Measurements from ENCODE around the gene DRD3.

The DRD3 gene

DNA sequence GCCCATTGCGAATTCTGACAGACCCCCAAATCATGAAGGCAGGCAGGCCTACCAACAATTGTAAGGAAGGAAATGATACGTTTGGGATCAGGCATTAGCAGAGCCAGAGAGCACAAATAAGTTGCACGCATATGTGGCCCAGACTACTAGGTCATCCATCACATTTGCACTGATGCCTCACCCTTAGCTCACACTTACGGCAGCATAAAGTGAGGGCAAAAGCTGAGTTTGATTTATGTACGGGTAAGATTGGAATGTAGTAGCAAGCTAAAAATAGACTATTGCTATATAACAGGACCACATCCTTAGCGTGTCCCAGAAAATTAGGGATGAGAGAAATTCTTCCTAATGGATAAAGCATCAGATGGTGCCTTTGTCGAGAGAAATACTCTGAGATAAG is 63.7 kb downstream of the DRD3 start:
- no peak for DNase-seq

DNA sequence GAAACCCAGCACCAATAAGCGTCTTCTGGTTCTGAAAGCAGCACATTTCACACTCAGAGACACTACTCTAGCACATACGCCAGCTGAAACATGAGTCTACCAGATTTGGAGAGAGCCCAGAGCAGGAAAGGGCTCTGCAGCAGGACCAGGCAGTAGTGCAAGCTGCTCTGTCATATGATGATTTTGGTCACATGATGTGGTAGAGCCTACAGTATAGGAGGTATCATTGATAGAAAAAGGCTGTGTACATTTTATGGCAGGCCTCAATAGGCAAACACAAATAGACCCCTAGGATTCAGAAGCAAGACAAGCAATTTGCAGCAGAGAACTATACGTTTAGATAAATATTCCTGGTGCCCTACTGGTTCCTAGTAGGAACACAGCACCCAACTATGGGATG is 64.1 kb downstream of the DRD3 start:
- DNase-seq: no peak

DNA sequence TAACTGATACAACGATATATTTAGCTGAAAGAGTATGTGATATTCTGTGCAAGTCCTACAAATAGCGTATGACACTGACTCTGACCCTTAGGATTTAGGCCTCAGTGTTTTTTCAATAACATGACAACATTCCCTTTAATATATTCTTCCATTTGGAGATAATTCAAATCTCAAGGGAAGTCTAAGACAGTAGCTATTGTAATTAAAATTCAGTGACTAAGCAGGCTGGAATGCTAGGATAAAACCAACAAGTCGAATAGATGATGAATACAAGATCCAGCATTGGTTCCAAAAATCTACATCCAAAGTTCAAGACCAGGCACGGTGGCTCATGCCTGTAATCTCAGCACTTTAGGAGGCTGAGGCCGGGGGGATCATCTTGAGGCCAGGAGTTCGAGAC is 66.2 kb downstream of the DRD3 start:
- DNase-seq: no peak

DNA sequence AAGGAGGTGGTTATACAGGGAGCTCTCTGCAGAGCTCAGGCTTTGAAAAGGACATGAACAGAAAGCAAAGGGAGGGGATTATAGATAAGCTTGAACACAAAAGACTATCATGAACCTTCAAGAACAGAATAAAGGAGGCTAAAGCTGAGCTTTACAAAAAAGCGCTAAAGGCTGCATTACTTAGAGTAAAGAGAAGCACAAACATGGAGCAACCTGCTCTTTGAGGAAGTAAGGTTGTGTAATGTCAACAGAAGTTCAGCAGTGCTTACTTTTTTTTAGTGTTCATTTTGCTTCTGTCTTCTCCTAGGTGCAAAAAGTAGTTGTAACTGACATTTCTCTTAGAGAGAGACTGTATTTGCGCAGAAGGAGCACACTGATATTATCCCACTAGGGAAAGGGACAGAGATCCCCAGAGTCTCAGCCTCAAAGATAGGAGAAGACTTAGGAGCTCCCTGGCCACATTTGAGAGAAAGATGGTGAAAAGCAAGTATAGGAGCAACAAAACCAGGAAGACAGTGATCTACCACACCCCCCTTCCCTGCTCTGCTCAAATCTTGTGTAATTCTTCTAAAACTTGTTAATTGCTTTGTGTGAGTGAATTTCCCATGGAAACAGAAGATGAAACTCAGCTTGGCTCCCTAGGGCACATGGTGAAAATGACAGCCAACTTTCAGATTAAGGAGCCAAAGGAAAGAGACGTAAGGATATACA is 67.6 kb downstream of the DRD3 start:
- DNase-seq: no peak

DNA sequence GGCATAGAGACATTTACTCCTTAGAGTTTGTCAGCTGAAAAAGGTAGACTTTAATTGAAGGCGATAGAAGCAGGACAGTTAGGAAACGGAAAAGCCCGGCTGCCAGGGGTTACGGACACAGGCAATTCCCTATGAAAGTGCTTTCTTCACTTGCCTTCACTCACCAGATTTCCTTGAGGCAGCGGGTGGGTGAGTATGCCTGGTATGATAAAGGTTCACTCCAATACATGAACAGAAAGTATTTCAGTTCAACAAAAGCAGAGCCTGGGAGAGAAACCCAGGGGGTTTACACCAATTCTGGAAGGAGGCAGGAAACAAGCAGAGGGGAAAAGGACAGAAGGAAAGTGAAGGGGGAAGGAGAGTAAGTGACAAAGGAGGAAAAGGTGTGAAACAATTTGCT is 68.4 kb downstream of the DRD3 start:
- no peak for DNase-seq

DNA sequence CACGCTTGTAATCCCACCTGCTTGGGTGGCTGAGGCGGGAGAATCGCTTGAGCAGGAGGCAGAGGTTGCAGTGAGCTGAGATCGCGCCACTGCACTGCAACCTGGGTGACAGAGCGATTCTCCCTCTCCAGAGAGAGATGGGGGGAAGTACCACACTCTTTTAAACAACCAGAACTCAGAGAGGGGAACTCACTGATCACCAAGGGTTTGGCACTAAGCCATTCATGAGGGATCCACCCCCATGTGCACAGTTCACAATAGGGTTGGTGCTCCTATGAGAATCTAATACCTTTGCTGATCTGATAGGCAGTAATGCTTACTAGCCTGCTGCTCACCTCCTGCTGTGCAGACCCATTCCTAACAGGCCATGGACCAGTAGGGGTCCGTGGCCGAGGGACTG is 70.7 kb downstream of the DRD3 start:
- no peak for DNase-seq

DNA sequence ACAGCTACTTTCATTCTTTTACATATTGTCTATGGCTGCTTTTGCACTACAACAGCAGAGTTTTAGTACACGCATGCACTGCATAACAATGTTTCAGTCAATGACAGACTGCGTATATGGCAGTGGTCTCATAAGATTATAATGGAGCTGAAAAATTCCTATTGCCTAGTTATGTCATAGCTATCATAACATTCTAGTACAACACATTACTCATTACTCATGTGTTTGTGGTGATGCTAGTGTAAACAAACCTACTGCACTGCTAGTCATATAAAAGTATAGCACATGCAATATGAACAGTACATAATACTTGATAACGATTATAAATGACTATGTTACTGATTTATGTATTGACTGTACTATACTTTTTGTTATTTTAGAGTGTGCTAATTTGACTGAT is 74.4 kb downstream of the DRD3 start:
- DNase-seq: no peak

DNA sequence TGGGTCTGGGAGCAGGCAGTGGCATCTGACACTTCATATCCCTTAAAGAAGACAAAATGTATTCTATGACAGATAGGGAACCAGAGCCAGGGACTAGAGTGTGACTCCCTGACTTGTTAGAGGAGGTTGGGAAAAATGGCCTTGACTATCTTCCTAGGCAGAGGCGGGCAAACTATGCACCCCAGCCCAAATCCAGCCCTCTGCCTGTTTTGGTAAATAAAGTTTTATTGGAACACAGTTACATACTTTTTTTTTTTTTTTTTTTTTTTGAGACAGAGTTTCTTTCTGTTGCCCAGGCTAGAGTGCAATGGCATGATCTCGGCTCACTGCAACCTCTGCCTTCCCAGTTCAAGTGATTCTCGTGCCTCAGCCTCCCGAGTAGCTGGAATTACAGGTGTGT is 75.0 kb downstream of the DRD3 start:
- DNase-seq: no peak

DNA sequence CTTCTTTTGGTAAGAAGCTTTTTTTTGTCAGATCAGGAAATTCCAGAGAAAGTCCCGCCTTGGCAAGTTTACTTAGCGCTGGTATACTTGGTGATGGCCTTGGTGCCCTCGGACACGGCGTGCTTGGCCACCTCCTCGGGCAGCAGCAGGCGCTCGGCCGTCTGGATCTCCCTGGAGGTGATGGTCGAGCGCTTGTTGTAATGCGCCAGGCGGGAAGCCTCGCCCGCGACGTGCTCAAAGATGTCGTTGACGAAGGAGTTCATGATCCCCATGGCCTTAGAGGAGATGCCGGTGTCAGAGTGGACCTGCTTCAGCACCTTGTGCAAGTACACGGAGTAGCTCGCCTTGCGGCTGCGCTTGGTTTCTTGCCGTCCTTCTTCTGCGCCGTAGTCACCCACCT is 75.7 kb downstream of the DRD3 start:
- no peak for DNase-seq

DNA sequence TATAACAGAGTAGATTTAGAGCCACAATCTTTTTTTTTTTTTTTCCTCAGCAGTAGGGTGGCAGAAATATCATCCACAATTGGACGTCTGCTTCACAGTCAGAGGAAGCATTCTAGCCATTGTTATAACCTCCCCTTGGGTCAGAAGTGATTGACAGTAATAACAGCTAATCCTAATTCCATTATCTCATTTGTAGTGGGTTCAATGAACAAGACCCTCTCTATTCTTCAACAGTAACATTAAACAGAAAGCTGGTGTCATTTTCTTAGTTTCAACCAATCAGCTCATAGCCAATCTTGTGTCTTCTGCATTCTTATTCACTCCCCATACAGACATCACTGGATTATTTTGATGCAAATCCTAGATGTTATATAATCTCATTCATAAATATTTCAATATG is 77.8 kb downstream of the DRD3 start:
- DNase-seq: no peak

DNA sequence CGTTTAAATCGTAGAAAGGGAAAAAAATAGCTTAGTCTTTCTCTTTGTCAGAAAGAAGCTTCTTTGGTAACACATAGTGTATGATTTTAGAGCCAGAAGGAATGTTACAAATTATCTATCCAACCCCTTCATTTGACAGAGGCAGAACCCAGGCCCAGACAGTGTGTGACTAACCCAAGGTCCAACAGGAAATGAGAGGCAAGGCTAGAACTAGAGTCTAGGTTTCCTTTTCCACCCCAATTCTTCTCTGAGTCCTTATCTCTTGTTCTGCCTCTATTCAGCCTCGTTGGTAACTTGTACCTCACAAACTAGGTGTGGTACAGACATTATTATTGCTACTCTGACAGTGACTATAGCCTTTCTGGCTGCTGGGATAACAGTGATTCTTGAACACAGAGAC is 83.1 kb downstream of the DRD3 start:
- DNase-seq: no peak

DNA sequence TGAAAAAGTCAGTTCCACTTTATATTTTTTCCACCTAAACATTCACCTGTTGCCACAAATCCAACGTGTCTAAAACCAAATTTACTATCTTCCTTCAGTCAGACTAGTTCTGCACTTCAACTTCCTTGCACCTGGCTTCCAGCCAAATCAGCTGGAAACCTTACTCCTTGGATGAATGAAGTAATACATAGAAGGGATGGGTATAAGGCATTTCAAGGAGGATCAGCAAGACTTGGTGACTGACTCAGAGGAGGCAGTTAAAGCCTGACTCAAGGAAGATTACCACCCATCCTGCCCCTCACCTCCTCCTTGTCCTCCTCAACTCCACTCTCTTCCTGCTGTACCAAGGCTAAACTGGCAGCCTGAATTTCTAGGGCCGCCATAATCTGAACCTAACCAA is 85.3 kb downstream of the DRD3 start:
- no peak for DNase-seq

DNA sequence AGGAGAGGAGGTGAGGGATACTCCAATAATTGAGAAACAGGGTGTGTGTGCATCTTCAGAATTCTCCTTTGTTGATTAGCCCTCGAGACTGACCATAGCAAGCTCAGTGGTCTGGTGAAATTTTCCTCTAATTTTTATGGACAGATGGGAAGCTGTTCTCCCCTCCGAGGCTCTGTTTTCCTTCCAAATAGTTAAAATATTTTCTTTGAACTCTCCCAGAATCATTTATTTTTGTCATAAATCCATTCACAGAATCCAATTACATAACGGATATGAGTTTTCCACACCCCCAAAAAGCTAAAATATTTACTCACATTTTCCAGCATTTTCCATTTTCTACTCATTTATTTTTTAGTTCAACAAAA is 85.9 kb downstream of the DRD3 start:
- no peak for DNase-seq

DNA sequence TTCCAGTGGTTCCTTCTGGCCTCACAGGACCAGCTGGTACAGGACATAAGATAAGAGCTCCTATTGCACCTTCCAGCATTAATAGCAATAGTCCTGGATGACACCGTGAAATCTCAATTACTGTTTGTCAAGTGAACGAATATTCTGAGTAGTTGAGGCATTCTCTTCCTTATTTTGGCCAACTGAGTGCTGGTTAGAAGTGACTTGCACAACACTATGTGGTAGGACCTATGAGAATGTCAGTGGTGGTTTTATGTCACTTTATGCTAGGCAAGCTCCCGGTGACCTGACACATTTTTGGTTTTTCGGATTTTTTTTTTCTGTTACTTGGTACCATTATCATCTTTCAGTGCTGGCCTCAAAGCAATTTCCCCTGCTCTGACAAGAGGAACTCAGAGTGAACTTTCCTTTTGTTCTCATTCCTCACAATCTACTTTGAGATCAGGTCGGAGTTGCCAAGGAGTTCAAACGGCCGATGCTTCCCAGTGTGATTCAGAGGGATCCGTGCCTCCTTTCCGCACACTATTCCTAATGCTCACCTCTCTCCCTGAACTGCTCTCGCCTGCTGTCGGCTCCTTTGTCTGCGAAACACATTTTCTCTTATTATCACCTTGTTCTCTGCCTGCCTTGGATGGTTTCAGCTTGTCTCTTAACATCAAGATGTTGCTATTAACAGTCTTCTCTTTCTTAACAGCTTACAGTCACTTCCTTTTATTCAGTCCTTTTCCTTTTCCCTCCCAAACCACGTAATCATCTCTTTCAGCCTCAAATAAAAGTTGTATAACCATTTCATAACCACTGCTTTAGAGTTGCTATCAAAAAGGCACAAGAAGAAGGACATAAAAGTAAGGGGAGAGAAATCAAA is 86.5 kb downstream of the DRD3 start:
- no peak for DNase-seq

DNA sequence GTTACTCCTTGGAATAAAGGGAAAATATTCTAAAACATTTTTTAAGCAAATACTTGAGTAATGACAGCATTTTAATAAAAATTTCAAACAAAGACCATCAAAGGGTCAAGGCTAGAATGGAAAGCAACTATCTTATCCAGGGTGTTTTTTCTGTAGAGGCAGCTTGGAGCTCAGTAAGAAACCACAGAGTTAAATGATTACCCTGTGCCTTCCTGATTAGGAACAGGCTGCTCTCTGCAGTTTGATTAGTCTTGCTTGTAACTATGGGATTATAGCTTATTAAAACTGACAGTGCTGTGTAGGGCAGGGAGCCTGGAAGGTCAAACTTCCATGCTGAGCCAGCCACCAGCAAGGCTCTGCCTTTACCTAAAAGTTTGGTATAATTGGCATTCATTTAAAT is 89.2 kb downstream of the DRD3 start:
- DNase-seq: no peak

DNA sequence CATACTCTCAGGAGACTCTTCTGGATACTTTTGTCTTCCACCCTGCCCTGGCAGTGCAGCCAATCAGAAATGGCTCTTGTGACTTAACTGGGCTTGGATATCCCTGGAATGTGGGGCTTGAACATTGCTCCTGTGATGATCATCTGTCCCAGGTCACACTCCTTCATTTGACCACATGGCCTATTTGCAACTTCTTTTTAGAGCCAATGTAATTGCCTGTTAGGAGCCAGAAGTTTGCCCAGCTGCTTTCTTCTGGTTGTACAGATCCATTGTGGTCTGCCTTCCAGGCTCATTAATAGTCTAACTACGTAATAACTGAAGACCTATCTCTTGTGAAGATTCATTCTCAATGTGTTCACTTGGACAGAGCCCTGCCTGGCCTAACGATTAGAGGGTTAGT is 92.5 kb downstream of the DRD3 start:
- DNase-seq: no peak

DNA sequence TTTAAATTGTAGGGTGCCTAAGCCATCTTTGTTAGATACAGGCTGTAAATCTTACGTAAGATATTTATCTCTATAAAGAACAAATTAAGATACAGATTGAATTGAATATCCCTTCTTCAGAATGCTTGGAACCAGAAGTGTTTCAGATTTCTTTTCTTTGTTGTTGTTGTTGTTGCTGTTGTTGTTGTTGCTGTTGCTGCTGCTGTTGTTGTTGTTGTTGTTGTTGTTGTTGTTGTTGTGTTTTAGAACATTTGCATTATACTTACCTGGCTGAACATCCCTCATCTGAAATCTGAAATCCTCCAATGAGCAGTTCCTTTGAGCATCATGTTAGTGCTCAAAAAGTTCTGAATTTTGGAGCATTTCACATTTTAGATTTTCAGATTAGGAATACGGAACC is 95.7 kb downstream of the DRD3 start:
- DNase-seq: no peak

DNA sequence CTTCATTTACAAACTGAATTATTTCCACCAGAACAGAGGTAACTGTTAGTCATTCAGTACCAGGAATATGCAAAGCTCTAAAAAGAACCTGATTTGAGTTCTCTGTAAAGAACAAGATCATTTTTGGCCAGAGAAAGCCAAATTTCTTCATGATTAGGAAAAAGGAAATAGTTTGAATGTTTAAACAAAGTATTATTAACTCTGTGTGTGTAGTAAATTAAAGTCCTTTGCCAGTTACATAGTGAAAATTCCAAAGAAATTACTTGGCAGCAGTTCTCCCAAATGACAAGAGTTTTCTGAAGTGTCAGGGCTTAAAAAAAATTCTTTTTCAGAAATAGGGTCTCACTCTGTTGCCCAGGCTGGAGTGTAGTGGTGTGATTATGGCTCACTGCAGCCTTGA is 97.8 kb downstream of the DRD3 start:
- DNase-seq: no peak

DNA sequence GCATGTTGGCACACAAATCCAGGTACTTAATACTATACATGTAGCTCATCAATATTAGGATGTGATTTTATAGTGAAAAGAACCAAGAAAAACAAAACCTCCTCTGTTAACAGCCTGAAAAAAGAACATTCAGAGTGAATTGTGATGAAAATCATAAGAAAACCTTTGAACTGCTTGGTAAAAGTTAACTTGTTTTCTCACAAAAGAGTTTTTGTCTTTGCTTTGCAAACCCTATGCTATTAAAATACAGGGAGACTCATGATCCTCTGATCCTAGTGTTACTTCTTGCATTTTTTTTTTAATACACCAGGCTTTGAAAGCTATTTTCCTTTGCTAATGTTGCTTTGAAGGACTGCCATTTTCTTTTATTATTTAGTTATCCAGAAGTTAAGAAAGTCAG is 98.7 kb downstream of the DRD3 start:
- no peak for DNase-seq

DNA sequence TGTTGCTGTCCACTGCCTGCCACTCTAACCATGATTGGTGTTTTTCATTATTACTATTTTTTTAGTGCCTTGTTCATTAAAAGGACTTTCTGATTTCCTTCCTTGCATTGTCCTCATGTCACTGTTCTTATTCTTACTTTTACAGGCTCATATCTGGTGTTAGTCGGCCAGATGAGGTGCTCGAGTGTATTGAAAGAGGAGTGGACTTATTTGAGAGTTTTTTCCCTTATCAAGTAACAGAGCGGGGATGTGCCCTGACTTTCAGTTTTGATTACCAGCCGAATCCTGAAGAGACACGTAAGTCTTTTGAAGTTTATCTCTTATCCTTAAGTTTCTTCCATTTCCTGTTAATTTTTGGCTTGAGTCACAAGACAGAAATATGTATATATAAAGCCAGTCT is 99.1 kb downstream of the DRD3 start:
- DNase-seq: no peak

DNA sequence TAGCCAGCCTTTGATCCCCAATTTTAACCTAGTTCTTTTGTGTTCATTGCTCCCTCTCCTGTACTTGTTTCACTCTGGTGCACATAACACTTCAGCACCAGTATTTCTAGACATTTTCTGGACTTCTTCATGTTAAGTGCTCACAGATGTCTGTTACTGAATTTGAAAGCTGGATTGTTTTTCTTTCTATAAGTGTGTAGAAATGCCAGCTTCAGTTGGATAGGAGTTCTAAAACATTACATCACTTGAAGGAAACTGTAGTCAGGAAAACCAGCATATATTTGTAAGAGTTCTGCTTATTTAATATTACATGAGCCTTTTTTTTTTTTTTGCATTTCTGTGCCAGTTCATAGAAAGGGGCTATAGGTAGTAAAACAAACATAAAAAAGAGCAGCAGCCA is 100.7 kb downstream of the DRD3 start:
- DNase-seq: no peak
